Stimulated activated naive CD4-positive, alpha-beta T cell treated with Interleukin-2 at 50 U/mL for 16 hours (primary cell): ENCODE data around the gene ELMO1.

ENCODE experiments used
- DNase-seq: peaks from one replicate; lab custom pipeline; 2025; lab: John Stamatoyannopoulos, UW

Gene ELMO1

DNA sequence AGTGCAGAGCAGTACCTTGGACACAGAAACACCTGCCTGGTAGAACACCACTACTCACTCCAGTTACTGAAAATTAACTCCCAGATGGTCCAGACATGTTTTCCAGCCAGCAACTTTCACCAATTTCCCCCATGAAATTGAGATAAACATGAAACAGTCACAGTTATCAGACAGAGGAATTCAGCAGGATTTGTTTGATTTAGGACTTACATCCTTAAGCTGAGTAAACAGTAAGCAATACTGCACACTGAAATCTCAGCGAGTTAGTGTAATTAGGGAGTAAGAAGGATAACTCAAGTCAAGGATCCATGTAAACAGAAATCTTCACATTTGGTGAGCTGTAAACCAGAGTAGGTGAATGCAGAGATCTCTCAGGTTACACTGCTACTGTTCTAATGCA is 353.5 kb downstream of the ELMO1 start:
- no peak for DNase-seq

DNA sequence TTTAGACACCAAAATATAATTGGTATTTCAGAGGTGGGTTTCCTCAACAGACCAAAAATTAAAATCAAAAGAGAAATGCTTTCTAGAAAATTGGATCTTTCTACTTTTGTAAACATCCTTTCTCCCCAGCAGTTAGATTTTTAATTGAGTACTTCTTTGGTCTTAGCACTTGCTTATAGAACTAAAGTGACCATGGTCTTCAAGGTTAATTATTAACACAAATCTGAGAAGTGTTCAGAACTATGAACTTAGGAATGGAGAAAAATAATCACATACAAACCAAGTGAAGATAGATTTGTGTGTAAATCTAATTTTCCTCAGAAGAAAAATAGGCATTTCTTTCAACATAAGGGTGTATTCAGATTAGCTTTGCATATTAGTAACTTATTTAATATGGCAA is 355.4 kb downstream of the ELMO1 start:
- no peak for DNase-seq

GRCh38 chr7:37092548-37092947 is 356.1 kb downstream of the ELMO1 start:
- no peak for DNase-seq

- DNase-seq = no peak
Observed at GRCh38 chr7:37089972-37090371, 358.7 kb downstream of the ELMO1 start.

DNA sequence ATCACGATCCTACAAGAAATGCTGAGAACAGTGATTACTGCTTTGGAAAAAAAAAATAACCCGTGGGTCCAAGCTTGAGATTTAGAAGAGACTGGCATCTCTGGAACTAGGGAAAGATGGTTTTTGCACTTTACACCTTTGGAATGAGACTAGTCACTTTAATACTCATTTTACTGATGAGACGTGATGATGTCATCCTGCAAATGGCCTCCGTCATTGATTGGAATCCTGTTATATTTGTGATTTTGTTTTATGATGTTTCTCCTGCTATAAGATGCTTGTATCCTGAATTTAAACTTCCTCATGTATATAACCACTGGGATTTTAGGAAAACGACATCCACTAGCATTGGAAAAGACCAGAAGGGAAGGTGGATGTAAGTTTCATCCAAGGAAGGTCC is 363.1 kb downstream of the ELMO1 start:
- DNase-seq = no peak

DNA sequence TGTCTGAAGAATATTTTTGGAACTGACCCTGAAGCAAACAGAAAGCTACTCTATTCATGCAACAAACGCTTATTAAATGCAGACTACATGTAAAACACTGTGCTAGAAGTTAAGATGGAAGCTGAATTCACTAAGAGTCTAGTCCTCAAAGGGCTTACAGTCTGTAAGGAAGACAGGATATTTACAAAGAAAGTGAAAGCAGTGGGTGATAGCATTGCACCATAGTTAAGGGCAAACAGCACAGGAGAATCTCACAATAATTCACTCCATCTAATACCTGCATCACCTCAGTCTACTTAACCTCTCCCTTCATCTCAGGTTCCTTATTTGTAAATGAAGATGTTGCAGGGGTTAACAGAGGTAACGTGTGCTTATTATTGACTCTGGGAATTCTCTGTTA is 364.4 kb downstream of the ELMO1 start:
- DNase-seq = no peak

- no peak for DNase-seq
Observed at GRCh38 chr7:37083311-37084096, 365.2 kb downstream of the ELMO1 start.

DNA sequence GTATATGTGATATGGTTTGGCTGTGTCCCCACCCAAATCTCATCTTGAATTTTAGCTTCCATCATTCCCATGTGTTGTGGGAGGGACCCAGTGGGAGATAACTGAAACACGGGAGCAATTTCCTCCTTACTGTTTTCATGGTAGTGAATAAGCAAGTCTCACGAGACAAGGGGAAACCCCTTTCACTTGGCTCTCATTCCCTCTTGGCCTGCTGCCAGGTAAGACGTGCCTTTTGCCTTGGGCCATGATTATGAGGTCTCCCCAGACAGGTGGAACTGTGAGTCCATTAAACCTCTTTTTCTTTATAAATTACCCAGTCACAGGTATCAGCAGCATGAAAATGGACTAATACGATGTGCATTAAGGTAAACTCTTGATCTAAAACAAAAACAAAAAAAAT is 367.2 kb downstream of the ELMO1 start:
- no peak for DNase-seq

DNA sequence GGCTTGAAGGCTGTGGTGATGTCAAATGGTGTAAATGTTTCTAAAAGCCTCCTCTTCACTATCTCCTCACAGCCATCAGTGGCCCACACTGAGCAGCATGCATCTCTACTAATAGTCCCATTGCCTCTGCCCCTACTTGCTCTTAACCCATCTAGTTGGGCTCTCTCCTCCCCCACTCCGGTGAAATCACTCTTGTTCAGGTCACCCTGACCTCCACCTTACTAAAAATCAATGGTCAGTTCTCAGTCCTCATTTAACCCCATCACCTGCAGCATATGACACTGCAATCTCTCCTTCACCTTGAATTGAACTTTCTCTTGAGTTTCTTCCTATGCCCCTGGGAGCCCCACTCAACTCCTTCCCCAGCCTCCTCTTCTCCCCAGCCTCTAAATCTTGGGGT is 369.2 kb downstream of the ELMO1 start:
- DNase-seq = no peak

DNA sequence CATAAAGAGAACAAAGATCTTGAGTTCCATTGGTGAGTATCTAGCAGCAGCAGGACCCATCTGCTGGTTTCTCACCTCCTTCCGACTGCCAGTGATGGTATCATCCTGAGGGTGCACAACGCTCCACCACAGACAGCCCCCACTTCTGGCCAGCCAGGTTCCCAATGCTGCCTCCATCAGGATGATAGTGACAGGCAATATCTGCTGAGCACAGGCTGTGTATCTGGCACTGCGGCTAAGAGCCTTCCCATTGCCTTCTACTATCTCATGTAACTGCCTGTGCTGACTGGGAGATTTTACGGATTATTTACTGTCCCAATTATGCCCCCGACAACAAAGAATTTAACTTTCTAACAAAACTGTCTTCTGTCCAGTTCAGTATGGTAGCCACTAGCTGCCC is 372.0 kb downstream of the ELMO1 start:
- no peak for DNase-seq

GRCh38 chr7:37074370-37074769 is 374.3 kb downstream of the ELMO1 start:
- no peak for DNase-seq

GRCh38 chr7:37071124-37071523 is 377.5 kb downstream of the ELMO1 start:
- no peak for DNase-seq

DNA sequence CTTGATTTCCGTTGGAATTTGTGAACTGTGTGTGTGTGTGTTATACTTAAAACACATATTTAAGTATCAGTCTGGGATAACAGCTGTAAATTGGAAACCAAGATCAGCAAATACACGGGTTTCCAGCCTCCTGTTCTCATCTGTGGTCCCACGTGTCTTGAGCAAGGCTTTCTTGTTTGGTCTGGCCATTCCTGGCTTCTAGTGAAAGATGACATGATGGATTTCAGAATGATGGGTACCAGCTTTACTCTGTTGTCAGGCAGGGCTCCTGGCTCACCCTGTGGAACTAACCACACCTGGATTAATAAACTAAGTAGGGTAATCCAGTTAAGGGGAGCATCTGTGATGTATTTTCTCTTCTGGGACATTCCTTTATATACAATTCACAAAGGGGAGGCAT is 378.2 kb downstream of the ELMO1 start:
- DNase-seq = no peak

- DNase-seq = no peak
Observed at GRCh38 chr7:37070031-37070430, 378.6 kb downstream of the ELMO1 start.

- no peak for DNase-seq
Observed at GRCh38 chr7:37069336-37069735, 379.3 kb downstream of the ELMO1 start.

DNA sequence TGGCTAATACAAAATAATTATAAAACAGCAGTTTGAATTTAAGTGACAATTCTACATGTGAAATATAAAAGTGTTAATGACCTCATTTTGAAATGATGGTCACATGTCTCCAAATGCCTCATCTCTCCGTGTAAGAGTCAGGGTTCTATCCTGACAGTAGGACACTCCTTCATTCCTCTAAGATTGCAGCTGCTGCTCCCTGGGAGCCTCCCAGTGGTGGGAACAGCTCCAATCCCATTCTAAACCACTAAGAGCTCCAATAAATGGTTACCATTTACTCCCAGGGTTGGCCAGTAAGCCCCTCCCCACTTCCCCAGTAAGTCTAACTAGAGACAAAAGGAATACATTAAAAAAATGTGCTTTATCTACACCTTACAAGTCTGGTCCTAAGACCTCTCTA is 379.8 kb downstream of the ELMO1 start:
- no peak for DNase-seq

DNA sequence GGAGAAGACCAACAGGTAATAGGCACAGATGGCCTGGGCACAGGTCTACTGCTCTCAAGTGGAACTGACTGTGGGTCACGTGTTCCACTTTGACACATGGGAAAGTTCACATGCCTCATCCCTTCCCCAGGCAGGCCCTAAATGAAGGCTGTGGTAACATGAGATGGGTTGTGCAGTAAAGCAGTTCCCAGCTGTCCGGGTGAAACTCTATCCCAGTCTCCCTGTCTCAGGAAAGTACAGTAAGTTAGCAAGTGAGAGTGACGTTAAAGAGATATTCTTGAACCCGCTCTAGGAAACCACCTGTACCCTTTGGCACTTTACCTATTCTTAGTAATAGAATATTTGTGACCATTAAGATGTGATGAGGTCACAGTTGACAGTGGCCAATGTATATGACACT is 380.6 kb downstream of the ELMO1 start:
- DNase-seq = no peak

GRCh38 chr7:37065779-37066271 is 382.8 kb downstream of the ELMO1 start:
- DNase-seq = peak; percentile 14

DNA sequence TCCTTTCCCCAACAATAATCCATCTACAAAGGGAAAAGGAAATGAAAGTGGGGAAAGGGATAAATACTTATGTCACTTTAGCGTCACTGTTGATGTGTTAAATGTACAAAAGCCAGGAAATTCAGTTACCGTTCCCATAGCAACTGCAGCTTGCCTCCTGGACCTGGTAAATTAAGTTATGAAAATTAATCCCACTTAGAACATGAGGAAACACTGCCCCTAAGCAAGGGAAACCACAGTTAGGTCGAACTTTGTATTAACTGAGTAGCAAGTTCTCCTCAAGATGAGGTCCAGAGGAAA is 386.2 kb downstream of the ELMO1 start:
- no peak for DNase-seq

DNA sequence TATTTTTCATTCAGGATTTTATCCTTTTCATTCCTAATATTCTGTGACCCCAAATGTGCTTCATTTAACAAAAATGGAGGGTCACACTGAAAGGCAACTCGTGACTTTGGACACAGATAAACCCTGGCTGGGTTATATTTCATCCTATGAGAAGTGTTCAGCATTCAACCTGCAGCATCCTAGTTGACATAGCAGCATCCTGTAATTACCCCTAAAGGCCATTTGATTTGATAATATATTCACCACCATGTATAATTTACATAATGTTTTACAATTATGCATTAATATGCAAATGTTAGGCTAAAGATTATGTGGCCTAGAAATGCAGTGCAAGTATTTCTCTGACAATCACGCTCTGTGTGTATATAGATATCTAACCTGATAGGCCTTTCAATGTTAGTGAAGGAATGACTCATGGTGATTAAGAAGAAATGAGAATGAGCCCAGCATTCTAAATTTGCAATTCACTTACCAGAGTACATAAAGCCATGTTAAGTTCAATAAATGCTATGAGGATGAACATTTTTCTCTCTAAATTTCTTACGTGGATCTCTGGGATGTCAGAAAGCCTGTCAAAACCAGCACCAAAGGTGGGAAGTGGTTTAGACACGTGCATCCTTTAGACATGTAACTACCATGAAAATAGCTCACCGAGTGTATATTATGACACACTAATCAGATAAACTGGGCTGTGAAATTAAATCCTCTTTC is 386.7 kb downstream of the ELMO1 start:
- DNase-seq = no peak

GRCh38 chr7:37056234-37056912 is 392.3 kb downstream of the ELMO1 start:
- DNase-seq = no peak

DNA sequence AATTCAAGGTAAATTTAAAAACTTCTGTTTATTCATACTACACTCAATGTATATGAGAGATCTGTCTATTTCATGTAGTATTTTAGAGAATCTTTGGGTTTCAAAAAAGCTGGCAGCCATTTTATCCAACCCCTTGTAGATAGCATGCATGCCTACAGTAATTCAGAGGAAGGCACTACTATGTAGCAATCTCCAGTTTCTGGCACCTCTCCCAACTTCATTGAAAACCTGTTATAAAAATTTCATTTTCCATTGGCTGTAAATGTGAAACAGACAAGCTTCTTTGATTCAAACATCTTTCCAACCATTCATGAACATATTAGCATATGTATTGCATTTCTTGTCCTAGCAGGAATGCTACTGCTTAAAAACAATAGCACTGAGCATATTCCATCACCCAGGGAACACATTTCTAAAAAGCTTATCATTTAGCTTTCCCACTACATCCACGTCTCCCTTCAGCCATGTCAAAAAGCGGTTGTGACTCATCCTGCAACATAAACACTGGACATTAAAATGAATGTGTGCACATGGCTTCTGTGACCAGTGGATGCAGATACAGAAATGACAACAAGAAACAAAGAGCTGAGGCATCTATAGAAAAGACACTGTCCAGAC is 393.9 kb downstream of the ELMO1 start:
- no peak for DNase-seq

- DNase-seq = no peak
Observed at GRCh38 chr7:37052705-37053104, 396.0 kb downstream of the ELMO1 start.
